HEK293T (cell line): ENCODE results near the gene SMDT1.
"Not testable (repeated sequence)": the region's sequence is repeated elsewhere in the genome, so short reads cannot be mapped to it uniquely, and the experiment has no call there.

Source experiments
- ARNT ChIP-seq: fragments of 450-650 bp; IDR thresholded peaks from 2 replicates; pipeline ENCODE4 v1.6.1; 2017; ENCODE audit warnings: mild to moderate bottlenecking
- ELF4 ChIP-seq: fragments of 450-650 bp; IDR thresholded peaks from 2 replicates; pipeline ENCODE4 v1.6.1; 2017; ENCODE audit warnings: antibody characterized with exemption
- FOXA1 ChIP-seq: fragments of 450-650 bp; IDR thresholded peaks from 2 replicates; pipeline ENCODE4 v1.6.1; 2016; ENCODE audit warnings: mild to moderate bottlenecking
- FOXM1 ChIP-seq: fragments of 450-650 bp; IDR thresholded peaks from 2 replicates; pipeline ENCODE4 v1.6.1; 2017; ENCODE audit warnings: mild to moderate bottlenecking, borderline replicate concordance
- HDGF ChIP-seq: fragments of 450-650 bp; IDR thresholded peaks from 2 replicates; pipeline ENCODE4 v1.6.1; 2017; ENCODE audit warnings: antibody characterized with exemption, borderline replicate concordance
- L3MBTL2 ChIP-seq: fragments of 450-650 bp; conservative IDR thresholded peaks from 2 replicates; pipeline ENCODE4 v1.6.1; 2016; ENCODE audit warnings: mild to moderate bottlenecking
- LEF1 ChIP-seq: fragments of 450-650 bp; IDR thresholded peaks from 2 replicates; pipeline ENCODE4 v1.6.1; 2017; ENCODE audit warnings: mild to moderate bottlenecking, borderline replicate concordance
- NFRKB ChIP-seq: fragments of 450-650 bp; IDR thresholded peaks from 2 replicates; pipeline ENCODE4 v1.6.1; 2016; ENCODE audit warnings: mild to moderate bottlenecking, moderate library complexity
- SP1 ChIP-seq: fragments of 450-650 bp; IDR thresholded peaks from 2 replicates; pipeline ENCODE4 v1.6.1; 2017
- SUZ12 ChIP-seq: fragments of 450-650 bp; IDR thresholded peaks from 2 replicates; pipeline ENCODE4 v1.6.1; 2016; ENCODE audit warnings: mild to moderate bottlenecking
- TARDBP ChIP-seq: fragments of 450-650 bp; IDR thresholded peaks from 2 replicates; pipeline ENCODE4 v1.6.1; 2016
- ZNF384 ChIP-seq: fragments of 450-650 bp; IDR thresholded peaks from 2 replicates; pipeline ENCODE4 v1.6.1; 2016
- TF ChIP-seq, protein P1 (sequence below): fragments of 450-650 bp; IDR thresholded peaks from 2 replicates; pipeline ENCODE4 v1.6.1; 2016

DNA sequence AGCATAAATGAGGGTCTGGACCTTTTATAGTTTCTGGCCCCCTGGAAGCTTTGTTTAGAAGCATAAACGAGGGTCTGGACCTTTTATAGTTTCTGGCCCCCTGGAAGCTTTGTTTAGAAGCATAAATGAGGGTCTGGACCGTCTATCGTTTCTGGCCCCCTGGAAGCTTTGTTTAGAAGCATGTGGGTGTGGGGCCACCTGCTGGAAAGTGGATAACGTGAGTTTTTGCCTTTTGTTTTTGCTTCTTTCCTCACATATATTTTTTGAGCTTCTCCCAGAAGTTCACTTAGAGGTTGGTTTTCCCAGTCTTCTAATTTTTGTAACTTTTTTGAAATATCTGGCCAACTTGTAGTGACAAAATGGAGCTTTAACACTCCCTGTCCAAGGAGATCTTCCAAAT lies 33.3 kb downstream of the SMDT1 start:
- not testable (repeated sequence) for TF ChIP-seq HDGF, SP1, TARDBP, FOXA1, LEF1, L3MBTL2, FOXM1, SUZ12, ZNF384, ELF4, NFRKB, ARNT
- TF ChIP-seq, protein P1, sequence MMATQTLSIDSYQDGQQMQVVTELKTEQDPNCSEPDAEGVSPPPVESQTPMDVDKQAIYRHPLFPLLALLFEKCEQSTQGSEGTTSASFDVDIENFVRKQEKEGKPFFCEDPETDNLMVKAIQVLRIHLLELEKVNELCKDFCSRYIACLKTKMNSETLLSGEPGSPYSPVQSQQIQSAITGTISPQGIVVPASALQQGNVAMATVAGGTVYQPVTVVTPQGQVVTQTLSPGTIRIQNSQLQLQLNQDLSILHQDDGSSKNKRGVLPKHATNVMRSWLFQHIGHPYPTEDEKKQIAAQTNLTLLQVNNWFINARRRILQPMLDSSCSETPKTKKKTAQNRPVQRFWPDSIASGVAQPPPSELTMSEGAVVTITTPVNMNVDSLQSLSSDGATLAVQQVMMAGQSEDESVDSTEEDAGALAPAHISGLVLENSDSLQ, result not testable (repeated sequence)
